B cell (primary cell): ENCODE results near the gene CDCA8.

Experiments
- CTCF ChIP-seq: fragments of 200-600 bp; IDR thresholded peaks from one replicate; pipeline ENCODE4 v1.8.0; 2022; ENCODE audit warnings: antibody characterized with exemption, mild to moderate bottlenecking
- EZH2 ChIP-seq: IDR thresholded peaks from 2 replicates; pipeline ENCODE4 v1.6.1; 2012; ENCODE audit warnings: borderline replicate concordance, low read depth, mild to moderate bottlenecking, moderate library complexity, low read length; ENCODE audit not compliant: insufficient read depth, poor library complexity, severe bottlenecking

DNA sequence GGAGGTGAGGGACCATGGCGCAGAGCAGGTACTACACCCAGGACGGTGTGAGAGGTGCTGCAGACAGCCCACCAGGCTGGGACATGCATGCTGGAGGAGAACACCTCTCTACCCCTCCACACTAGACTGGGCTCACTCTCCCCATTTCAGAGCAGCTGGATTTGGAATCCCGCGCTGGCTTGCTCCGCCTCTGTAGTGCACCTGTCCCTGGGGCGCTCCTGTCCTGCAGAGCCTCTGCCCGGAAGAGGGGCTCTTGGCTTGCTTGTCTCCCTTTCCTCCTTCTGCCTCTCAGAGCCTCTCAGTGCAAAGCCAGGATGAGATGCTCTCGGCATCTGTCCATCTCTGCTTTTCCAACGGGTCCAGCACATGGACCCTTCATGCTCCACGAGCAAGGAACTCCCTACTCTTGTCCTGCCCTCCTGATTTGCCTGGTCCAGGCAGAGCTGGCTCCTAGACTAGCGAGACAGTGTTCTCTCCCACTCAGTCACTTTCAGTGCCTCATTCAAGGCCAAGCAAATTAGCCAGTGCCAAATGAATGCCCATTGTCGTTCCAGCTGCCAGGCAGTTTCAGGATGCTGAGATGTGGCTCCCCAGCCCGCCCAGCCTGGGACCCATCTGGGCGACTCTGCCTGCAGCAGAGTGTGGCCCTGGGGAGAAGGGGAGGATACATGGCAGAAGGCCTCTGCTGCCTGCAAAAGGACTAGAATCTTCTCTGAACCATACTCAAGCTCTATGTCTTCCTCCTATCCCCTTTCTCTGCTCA, 33.7 kb downstream of the CDCA8 start:
- TF ChIP-seq CTCF, result no peak
- TF ChIP-seq EZH2, result no peak
